ENCODE measurements around the gene TRIM6.
"Not testable (repeated sequence)": the region's sequence is repeated elsewhere in the genome, so short reads cannot be mapped to it uniquely, and the experiment has no call there.

Gene TRIM6, protein sequence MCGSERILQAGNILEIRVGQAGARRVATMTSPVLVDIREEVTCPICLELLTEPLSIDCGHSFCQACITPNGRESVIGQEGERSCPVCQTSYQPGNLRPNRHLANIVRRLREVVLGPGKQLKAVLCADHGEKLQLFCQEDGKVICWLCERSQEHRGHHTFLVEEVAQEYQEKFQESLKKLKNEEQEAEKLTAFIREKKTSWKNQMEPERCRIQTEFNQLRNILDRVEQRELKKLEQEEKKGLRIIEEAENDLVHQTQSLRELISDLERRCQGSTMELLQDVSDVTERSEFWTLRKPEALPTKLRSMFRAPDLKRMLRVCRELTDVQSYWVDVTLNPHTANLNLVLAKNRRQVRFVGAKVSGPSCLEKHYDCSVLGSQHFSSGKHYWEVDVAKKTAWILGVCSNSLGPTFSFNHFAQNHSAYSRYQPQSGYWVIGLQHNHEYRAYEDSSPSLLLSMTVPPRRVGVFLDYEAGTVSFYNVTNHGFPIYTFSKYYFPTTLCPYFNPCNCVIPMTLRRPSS

DNA sequence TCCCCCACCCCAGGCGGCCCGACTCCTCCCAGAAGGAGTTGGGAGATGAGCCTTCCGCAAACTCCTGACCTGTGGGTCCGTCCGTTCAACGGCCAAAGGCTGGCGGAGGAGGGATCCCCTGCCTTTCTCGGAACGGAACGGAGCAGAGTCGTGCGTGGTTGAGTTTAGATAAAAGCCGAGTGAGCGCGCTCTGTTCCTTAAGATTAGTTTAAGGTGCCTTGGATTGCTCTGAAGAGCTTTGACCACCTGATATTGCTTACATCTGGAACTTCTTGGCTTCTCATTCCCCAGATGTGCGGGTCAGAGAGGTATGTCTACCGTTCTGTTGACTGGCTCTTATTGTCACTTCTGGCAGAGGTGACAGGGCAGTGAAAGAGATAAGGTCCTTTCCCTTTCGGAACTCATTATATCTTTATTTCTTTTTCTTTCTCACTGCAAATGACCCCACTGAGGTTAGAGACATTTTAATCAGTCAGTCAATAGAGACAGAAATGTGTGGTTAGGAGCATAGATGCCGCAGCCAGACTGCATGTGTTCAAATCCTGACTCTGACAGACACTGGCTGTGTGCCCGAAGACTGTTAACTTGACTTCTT lies at the start of gene TRIM6:
Gene TRIM6, plus strand, starts transcription at position 31 of the 595 bp plus-strand sequence. Its CDS starts 261 bp downstream, at position 292.
- DNase-seq (ENCODE audit: low read depth in 2 of 3, low spot score in 1 of 3): no peak

DNA sequence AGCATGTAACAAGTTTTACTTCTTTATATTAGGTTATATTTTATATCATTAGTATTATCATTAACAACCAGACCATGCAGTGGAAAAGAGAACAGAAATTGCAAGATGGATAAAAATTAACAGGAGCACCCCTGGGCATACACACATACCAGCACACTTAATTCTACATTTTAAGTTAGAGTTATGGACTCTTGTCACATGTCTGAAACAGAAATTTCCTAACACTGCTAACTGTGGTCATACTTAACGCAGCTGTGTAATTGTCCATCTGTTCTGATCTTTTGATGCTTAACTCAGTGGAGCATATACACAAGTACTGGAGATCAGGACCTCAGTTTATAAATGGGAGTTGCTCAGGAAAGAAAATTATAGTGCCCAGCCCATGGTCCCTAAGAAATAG lies 48.5 kb upstream of the TRIM6 start:
- DNase-seq (ENCODE audit: low read depth in 2 of 3, low spot score in 1 of 3): no peak

DNA sequence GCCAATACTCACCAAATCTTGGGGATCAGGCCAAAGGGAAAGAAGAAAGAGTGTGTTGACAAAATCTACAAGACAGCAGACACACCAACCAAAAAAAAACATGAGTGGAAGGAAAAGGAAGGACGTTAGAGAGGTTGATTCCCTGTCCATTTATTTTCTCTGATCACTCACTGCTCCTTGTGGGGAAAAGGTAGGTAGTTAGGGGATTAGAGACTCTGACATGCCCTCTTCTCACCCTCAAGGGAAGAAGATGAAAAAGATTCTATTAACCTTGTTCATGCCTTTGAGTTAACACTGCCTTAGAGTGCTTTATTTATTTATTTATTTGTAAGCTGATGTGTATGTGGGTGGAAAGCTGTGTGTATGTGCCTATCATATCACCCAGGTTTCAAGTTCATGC lies 48.0 kb upstream of the TRIM6 start, which contains the start of gene OR52H1:
Gene OR52H1, minus strand, starts transcription at position 101 of the 400 bp plus-strand sequence. CDS start 3,035 bp downstream, outside the sequence.
- DNase-seq (ENCODE audit: low read depth in 2 of 3, low spot score in 1 of 3): no peak

DNA sequence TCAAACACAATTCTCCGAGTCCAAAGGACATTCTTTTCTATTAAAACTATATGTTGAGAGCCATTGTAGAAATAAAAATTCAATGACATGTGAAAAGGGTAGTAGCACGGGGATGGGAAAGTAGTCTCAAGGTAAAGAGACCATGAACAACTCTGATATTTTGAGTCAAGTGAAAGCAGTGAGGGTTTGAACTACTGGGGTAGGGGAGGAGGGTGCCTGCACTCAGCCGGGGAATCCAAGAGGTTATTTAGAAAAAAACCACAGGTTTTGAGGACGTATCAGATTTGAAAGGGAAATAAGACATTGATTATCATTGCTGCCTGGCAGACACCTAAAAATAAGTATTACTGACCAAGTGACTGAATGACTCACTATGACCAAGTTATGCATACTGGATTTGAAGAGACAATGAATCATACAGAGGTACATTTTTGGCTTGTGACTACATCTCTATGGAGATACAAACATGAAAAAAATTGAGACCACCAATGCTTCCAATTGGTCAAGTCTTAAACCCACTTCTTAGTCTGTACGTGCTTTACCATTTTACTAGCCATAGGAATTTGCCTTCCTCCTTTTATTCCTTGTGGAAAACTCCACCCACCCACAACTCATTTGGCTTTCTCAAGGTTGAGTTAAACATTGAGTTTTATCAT lies 45.9 kb upstream of the TRIM6 start:
- no peak for DNase-seq (ENCODE audit: low read depth in 2 of 3, low spot score in 1 of 3)

DNA sequence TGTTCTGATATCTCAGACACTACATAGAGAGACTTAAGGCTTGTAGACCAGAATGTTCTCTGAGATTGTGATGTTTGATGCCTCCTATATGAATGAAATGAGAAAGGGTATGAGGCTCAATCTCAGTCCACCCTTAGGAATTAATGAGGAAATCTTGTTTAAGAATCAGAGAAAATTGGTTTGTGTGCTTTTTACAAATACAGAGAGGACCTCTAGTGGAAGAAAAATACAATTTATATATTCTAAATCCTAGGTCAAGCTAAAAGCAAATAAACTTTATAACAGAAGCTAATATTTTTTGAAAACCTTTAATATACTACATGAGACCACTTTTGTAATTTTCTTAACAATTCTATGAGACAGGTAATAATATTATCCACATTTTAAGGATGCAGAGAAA lies 43.1 kb upstream of the TRIM6 start:
- DNase-seq (ENCODE audit: low read depth in 2 of 3, low spot score in 1 of 3): no peak

DNA sequence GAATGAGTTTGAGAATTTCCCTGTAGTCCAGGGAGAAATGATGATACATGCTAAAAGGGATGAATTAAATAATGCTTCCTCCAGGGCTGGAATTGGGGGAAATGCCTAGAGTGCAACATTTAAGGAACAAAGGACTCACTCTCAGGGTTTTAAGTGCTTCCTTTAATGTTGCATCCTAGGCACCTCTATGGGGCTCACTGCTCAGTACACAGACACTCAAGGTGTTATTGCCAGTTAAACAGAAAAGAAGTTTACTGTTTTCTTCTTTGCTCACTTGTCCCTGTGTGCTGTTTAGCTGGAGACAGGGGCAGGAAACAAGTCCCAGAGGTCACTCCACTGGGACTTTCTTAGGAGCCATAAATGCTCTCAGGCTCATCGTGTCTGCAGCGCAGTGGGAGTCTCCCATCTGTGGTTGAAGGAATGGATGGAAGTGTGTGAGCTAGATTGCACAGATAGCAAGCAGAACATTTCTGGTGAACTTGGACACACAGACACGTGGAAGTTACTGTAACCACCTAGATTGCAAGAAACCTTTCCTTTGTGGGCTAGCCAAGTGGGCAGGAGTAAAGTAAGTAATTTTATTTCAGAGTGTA lies 39.7 kb upstream of the TRIM6 start:
- no peak for DNase-seq (ENCODE audit: low read depth in 2 of 3, low spot score in 1 of 3)

DNA sequence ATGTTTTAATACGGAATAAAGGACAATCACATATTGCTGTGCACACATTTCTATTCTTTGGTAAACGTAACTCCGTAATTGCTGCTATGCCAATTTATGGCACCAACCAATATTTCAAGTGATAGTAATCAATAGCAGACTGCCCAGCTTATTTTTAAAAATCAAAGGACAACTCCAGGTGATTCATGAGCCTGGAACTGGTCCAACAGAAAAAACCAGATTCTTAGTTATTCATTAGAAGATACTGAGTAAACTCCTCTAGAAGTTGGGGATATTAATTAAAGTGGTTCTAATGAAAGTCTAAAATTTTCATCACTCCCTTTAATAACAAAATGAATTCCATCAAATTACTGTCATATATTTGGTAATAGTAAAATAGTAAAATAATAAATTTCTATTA lies 38.7 kb upstream of the TRIM6 start:
- no peak for DNase-seq (ENCODE audit: low read depth in 2 of 3, low spot score in 1 of 3)

DNA sequence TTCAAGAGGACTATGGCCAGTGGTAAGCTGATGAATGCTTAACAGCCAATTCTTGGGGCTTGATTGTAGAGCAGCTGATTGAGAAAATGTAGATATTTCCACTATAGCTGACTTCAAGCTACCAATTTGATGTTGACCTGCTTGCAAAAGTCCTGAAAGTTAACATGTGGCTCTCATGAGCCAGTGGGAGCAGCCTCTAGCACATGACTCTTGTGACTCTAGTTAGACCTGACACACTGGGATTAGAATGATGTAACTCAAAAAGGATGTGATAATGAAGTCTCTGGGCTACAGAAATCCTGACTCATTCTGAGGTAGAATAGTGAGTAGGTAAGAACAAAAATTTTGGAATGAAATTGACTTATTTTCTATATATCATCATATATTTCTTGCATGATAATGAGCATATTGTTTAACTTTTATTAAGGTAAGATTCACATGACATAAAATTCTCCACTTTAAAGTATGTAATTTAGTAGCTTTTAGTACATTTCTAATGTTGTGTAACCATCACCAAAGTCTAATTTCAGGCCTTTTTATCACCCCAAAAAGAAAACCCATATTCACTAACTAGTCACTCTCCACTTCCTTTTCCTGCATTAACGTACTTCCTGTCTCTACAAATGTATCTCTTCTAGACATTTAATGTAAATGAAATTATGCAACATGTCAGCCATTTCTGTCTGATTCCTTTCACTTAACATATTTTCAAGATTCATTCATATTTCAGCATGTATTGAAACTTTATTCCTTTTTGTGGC lies 32.0 kb upstream of the TRIM6 start:
- DNase-seq (ENCODE audit: low read depth in 2 of 3, low spot score in 1 of 3): no peak

DNA sequence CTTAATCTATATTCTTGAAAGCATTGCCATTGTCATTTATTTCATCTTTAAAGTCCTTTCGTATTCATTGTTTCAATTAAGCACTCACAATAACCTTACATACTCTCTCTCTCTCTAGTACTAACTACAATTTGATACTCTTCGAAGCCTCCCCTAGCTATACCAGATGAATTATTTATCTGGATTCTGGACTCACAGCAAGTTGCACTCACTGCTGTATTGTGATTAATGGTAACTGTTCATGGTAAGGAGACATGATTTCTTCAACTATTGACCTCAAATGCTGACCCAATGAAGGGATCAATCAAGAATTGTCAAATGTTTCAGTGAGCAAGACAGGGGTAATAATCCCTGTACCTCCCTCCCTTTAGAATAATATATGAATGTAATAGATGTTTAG lies 21.8 kb upstream of the TRIM6 start:
- DNase-seq (ENCODE audit: low read depth in 2 of 3, low spot score in 1 of 3): no peak

DNA sequence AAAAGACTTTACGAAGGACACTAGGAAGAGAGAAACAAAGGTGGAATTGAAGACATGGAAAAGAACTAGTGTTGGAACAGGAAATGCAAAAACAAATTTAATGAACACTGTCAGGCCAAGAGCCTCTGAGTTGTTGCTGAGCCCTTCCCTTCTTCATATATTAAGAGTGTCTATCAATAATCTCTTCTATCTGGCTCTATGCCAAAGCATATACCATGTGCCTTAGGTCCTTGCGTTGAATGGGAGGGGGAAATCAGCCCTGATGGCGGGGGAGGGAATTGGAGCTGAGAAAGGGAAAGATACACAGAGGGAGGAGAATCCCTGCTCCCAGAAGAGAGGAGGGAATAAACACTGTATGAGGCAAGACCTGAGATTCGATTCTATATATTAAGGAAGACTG lies 21.3 kb upstream of the TRIM6 start:
- no peak for DNase-seq (ENCODE audit: low read depth in 2 of 3, low spot score in 1 of 3)

DNA sequence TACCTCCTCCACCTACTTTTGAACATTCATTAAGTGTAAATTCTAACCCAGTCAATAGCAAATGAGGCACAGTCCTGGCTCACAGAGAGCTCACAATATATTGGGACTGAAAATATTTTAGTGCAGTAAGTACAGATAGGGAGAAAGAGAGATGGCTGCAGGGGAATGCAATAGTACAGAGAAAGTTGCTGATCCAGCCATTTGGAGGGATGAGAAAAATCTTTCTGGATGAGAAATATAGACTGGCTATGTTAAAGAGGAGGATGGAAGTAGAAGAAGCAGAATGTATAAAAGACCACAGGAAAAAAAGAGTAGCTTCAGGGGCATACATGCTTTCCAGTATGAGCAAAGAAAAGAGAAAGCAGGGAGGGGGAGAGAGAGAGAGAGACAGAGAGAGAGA lies 19.3 kb upstream of the TRIM6 start:
- no peak for DNase-seq (ENCODE audit: low read depth in 2 of 3, low spot score in 1 of 3)

DNA sequence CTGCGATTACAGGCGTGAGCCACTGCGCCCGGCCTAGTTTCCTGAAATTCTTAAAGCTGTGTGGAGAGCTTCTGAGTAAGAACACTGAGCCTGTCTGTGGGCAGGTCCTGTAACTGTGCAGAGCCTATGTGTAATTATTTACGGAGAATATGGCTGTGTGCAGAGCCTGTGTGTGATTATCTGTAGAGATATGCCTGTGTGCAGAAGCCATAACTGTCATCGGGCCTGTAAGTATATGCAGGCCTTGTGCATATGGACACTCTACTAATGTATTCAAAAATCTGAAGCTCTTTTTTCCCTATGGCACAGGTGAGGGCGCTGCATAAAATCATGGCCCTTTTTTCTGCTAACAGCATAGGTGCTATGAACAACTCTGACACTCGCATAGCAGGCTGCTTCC lies 15.9 kb upstream of the TRIM6 start, which contains the start of gene OR52B6:
Gene OR52B6, plus strand, starts transcription at position 301 of the 400 bp plus-strand sequence. Its CDS starts 0 bp downstream, at position 301.
- no peak for DNase-seq (ENCODE audit: low read depth in 2 of 3, low spot score in 1 of 3)

DNA sequence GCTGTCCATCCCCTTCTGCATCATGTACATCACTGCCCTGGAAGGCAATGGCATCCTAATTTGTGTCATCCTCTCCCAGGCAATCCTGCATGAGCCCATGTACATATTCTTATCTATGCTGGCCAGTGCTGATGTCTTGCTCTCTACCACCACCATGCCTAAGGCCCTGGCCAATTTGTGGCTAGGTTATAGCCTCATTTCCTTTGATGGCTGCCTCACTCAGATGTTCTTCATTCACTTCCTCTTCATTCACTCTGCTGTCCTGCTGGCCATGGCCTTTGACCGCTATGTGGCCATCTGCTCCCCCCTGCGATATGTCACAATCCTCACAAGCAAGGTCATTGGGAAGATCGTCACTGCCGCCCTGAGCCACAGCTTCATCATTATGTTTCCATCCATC lies 15.4 kb upstream of the TRIM6 start:
- no peak for DNase-seq (ENCODE audit: low read depth in 2 of 3, low spot score in 1 of 3)

DNA sequence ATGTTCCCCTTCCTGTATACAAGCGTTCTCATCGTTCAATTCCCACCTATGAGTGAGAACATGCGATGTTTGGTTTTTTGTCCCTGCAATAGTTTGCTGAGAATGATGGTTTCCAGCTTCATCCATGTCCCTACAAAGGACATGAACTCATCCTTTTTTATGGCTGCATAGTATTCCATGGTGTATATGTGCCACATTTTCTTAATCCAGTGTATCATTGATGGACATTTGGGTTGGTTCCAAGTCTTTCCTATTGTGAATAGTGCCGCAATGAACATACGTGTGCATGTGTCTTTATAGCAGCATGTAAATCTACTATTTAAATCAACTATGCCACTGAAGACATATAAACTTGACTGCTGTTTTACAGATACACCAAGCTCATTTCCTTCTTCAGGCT lies 12.0 kb upstream of the TRIM6 start:
- not testable (repeated sequence) for DNase-seq (ENCODE audit: low read depth in 2 of 3, low spot score in 1 of 3)

DNA sequence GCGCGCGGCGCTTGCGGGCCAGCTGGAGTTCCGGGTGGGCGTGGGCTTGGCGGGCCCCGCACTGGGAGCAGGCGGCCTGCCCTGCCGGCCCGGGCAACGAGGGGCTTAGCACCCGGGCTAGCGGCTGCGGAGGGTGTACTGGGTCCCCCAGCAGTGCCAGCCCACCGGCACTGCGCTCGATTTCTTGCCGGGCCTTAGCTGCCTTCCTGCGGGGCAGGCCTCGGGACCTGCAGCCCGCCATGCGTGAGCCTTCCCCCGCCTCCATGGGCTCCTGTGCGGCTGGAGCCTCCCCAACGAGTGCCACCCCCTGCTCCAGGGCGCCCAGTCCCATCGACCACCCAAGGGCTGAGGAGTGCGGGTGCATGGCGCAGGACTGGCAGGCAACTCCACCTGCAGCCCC lies 6.5 kb upstream of the TRIM6 start:
- not testable (repeated sequence) for DNase-seq (ENCODE audit: low read depth in 2 of 3, low spot score in 1 of 3)

DNA sequence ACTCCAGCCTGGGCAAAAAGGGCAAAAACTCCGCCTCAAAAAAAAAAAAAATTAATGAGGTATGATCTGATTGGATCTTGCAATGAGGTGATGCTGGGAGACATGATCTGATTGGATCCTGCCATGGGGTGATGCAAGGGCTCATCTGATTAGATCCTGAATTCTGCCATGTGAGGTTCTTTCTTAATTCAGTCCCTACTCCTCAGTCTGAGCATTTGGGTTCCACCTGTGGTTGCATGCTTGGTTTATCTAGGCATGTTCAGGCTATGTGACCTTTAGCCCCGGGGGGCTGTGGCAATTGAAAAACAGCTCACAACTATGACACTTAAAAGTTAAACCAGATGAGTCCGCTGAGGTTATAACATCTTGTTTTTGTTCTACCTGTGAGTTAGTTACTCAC lies 4.8 kb upstream of the TRIM6 start:
- DNase-seq (ENCODE audit: low read depth in 2 of 3, low spot score in 1 of 3): no peak

DNA sequence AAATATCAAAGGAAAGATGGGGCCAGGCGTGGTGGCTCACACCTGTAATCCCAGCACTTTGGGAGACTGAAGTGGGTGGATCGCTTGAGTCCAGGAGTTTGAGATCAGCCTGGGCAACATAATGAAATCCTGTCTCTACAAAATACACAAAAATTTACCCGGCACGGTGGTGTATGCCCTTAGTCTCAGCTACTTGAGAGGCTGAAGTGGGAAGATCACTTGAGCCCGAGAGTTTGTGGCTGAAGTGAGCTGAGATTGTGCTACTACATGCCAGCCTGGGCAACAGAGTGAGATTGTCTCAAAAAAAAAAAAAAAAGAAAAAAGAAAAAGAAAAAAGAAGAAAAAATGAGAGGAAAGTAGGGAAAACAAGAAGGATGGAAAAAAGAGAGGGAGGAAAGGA lies 3.8 kb upstream of the TRIM6 start:
- no peak for DNase-seq (ENCODE audit: low read depth in 2 of 3, low spot score in 1 of 3)

DNA sequence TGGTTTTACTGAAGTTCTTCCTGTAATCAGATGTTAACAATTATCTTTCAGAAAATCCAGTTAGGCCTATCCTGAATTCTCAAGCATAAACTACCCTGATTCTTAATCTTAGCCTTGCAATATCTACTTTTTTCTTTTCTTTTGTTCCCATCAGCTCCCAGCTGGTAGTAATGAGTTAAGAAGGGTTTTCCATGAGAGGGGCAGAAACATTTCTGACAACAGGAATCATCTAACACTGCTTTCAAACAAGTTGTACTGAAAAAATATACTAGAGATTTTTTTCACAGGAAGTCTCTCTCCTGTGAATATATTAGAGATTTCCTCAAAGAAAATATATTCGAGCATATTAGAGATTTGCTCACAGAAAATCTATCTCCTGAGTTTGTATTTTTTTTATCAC lies 3.3 kb upstream of the TRIM6 start:
- no peak for DNase-seq (ENCODE audit: low read depth in 2 of 3, low spot score in 1 of 3)

DNA sequence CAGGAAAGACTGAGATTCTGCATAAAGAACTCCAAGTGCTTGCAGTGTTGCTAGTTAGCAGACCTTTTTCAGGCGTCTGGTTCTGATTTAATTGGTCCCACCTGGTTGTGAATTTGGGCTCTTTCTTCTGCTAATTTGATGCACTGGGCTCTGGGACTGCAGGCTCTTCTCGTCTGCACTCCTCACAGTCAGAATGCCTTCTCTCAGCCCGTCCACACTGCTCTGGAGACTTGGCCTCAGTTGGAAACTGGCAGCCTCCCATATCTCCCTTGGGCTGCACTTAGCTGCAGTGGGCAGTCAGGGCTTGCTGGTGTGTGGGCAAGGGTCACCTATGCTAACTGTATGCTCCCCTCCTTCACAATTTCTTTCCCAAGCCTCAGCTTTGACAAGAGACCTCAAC lies 1.5 kb downstream of the TRIM6 start:
- no peak for DNase-seq (ENCODE audit: low read depth in 2 of 3, low spot score in 1 of 3)

DNA sequence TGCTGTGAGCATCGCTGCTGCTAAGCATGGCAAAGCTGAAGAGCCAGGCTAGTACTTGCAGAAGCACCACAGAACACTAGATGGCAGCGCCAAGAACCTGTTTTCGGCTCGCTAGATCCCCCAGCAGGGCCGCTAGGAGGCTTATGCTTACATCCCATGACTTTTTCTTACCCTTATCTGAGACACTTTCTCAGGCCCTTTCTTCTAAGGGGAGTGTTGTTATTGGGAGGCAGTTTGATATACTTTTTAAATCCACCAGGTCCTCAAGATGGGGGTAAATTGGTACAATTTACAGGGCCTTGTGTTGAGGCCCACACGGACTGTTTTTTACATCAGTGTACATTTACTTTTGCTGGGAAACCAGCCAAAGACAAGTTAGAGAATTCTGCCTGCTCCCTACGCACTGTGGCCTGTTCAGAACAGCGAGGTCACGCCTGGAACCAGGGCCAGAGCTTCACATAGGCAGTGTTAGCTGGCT lies 4.0 kb downstream of the TRIM6 start:
- peak; percentile 35 to 41 (median 38) for DNase-seq (ENCODE audit: low read depth in 2 of 3, low spot score in 1 of 3)

DNA sequence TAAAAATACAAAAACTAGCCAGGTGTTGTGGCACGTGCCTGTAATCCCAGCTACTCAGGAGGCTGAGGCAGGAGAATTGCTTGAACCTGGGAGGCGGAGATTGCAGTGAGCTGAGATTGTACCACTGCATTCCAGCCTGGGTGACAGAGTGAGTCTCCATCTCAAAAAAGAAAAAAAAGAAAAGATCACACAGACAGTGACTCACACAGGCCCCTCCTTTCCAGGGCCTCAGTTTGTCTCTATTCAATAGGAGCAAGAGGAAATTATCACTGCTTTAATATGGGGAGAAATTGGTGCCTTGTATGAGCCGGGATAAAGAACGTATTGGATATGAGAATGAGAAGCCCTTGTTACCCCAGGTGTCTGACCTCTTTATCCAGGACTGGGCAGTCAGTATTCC lies 6.4 kb downstream of the TRIM6 start:
- DNase-seq (ENCODE audit: low read depth in 2 of 3, low spot score in 1 of 3): not testable (repeated sequence)
